ENCODE measurements around the gene MCM9.

MCM9 gene

DNA sequence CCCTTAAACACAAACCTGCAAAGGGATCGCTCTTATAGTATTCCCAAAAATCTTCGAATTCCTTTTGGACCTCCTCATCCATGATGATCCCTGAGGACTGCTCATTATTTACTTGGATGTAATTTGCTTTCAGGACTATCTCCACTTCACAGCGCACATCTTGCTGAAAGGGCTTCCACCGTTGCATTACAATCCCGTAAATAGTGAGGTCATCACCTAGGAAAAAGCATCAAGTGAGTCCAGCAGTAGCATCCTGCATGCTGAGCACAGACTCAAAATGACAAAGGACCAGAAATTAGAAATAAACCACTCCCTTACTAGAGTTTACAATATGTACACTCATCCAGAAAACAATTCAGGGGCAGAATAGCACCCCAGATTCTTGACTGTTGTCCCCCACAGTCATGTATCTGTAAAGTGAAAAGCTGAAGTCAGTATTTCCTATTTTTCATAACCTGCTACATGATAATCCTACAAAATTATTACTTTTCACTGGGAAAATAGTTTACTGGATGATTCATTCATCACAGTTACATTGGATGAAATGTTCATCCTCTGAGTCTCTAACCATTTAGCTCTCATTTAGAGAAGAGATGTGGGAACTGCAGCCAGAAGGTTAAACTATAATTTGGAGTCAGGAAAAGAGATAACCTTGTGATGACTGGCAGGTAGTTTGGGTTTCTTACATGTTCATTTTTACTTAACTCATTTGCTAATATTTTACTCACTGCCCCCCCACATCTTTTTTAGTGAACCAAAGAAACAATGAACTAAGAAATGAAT, 17.2 kb downstream of the MCM9 start:
- no peak for TF ChIP-seq CTCF (conservative IDR thresholded peaks at IDR 0.05)

GRCh38 chr6:118914598-118914997, 20.4 kb downstream of the MCM9 start:
- no peak overlapping the region for H3K27ac ChIP-seq
- TF ChIP-seq CTCF (conservative IDR thresholded peaks at IDR 0.05) = no peak

More for the DNA sequence above, 17.2 kb downstream of the MCM9 start:
- no peak overlapping the region for H3K27ac ChIP-seq

- TF ChIP-seq CTCF (conservative IDR thresholded peaks at IDR 0.05) = no peak
These were observed 21.8 kb downstream of the MCM9 start for GRCh38 chr6:118913161-118913560.

DNA sequence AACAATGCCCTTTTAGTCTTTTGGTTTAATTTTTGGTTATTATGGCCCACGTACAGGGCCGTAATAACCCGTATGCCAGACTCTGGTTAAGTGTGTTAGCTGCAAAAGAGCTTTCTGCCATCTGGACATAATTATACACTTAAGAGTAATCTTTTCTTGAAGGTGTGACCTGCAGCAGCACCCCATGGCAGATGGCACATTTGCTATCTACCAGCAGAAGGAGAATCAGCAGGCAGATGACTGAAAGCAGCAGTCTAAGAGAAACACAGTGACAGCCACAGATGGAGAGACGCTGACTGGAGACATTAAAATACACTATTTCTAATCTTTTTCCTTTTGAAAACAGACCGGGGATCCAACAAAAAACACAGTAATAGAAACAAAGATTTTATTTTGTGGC, 22.3 kb downstream of the MCM9 start:
- TF ChIP-seq CTCF (conservative IDR thresholded peaks at IDR 0.05) = no peak
- no peak overlapping the region for H3K27ac ChIP-seq

More at GRCh38 chr6:118913161-118913560, 21.8 kb downstream of the MCM9 start:
- H3K27ac ChIP-seq = no peak overlapping the region

- TF ChIP-seq CTCF (conservative IDR thresholded peaks at IDR 0.05) = no peak
- no peak overlapping the region for H3K27ac ChIP-seq
These were observed 26.5 kb downstream of the MCM9 start for GRCh38 chr6:118908441-118908840.

- H3K27ac ChIP-seq = no peak overlapping the region
- no peak for TF ChIP-seq CTCF (conservative IDR thresholded peaks at IDR 0.05)
These were observed 29.1 kb downstream of the MCM9 start for GRCh38 chr6:118905851-118906250.

- H3K27ac ChIP-seq = no peak overlapping the region
- TF ChIP-seq CTCF (conservative IDR thresholded peaks at IDR 0.05) = no peak
These were observed 29.9 kb downstream of the MCM9 start for GRCh38 chr6:118905084-118905483.

All from VCaP (cell line).